Measurements from ENCODE around the gene APOBEC3A. TPM values are rescaled to one million over a fixed set of nuclear protein-coding genes. Genes with fewer than 3 reads are reported as not detected.
A peak's percentile ranks its signal among the peaks of the same experiment; 100 is the strongest.

APOBEC3A gene
- total and polyA plus RNA-seq, 2 of the 8 experiments (the other 6 are each of a cell fraction or from before 2014, with no cell fraction given): not detected

DNA sequence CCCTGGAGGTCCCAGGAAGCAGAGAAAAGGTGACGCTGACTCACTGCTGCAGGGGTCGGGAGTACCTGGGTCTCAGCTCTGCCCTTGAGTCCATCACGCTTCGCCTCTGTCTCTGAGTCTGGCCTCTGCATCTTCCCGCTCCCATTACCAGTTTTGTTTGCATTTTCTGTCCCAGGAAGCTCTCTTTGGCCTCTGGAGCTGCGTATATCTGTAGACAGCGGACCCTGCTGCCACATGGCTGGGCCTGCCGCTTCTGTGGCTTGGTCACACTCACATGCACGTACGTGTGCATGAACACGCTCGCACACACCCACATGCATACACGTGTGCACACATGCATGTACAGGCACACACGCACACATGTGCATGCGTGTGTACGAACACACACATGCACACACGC lies 20.8 kb upstream of the APOBEC3A start:
- H2AFZ ChIP-seq (ENCODE audit: low read length): no peak overlapping the region
- WGBS, 2 experiments (ENCODE audit: extremely low coverage in 1 of 2, insufficient coverage in 1 of 2, insufficient read length in 1 of 2, insufficient replicate concordance in 2 of 2, low coverage in 1 of 2, low lambda C conversion rate in 2 of 2, missing lambda C conversion rate in 1 of 2): 86% methylated on average over 17 of the region's 17 CpGs; no CpG with 5 or more reads in 1 of the 2 experiments
- 0 out of 2 replicates have a peak overlapping the region, but pooled peaks have one; percentile 63 for H2BK5ac ChIP-seq (ENCODE audit: low read depth, low read length)
- peak overlapping the region; percentile 84; the same call in 1 of the 2 replicates for H2BK12ac ChIP-seq (ENCODE audit: low read depth, low read length)
- no peak overlapping the region for H3K56ac ChIP-seq (replicated peaks; ENCODE audit: insufficient read length, low read depth, low read length)
- no peaks in the 10 kb centered on the region for H3K9me3 ChIP-seq (ENCODE audit: insufficient read depth in 2 of 2, low read depth in 1 of 2, low read length in 1 of 2)
- TF ChIP-seq GTF2F1 (IDR thresholded peaks at IDR 0.05; ENCODE audit: borderline replicate concordance, low read depth, low read length) (no peak), SP1 (IDR thresholded peaks at IDR 0.05; ENCODE audit: low read depth, low read length) (no peak), SIRT6 (IDR thresholded peaks at IDR 0.05; ENCODE audit: low read length) (no peak), YY1 (IDR thresholded peaks at IDR 0.05; ENCODE audit: low read depth, low read length) (no peak), HDAC6 (IDR thresholded peaks at IDR 0.05; ENCODE audit: low read depth, low read length) (no peak), BCL11A (IDR thresholded peaks at IDR 0.05; ENCODE audit: low read depth in 2 of 2, low read length in 2 of 2) (no peak), EGR1 (IDR thresholded peaks at IDR 0.05; ENCODE audit: borderline replicate concordance, low read depth, low read length) (no peak), SRF (IDR thresholded peaks at IDR 0.05; ENCODE audit: low read depth, low read length) (no peak), FOSL1 (IDR thresholded peaks at IDR 0.05; ENCODE audit: insufficient read depth, low read depth, low read length) (no peak), SIX5 (IDR thresholded peaks at IDR 0.05; ENCODE audit: low read depth, low read length) (no peak)
- TF ChIP-seq, protein P1, sequence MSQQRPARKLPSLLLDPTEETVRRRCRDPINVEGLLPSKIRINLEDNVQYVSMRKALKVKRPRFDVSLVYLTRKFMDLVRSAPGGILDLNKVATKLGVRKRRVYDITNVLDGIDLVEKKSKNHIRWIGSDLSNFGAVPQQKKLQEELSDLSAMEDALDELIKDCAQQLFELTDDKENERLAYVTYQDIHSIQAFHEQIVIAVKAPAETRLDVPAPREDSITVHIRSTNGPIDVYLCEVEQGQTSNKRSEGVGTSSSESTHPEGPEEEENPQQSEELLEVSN (IDR thresholded peaks at IDR 0.05): no peak
- peaks cover 0 to 2% of the 10 kb centered on the region in 2 experiments for H4K20me1 ChIP-seq (replicated peaks in 1 of 2; ENCODE audit: control insufficient read depth in 1 of 2, insufficient read depth in 2 of 2, low read length in 2 of 2)
- H3K27me3 ChIP-seq (replicated peaks in 1 of 4; ENCODE audit: control insufficient read depth in 3 of 4, extremely low read depth in 1 of 4, insufficient read depth in 3 of 4, low read length in 3 of 4): no peaks in the 10 kb centered on the region
- no peaks in the 10 kb centered on the region for H3K79me1 ChIP-seq (ENCODE audit: low read depth, low read length)
- H3K18ac ChIP-seq (ENCODE audit: extremely low read depth, low read length): no peak overlapping the region; the same call in 1 of the 2 replicates
- DNase-seq (ENCODE audit: low read depth in 1 of 2, low spot score in 2 of 2): no peak
- no peak overlapping the region for H4K5ac ChIP-seq (ENCODE audit: insufficient read length, low read depth, low read length)
- no peak overlapping the region for H4K91ac ChIP-seq (replicated peaks; ENCODE audit: insufficient read length, low read length)
- no peak overlapping the region for H3K14ac ChIP-seq (ENCODE audit: insufficient read length)
- no peak overlapping the region for H3K4me2 ChIP-seq (ENCODE audit: insufficient read depth in 1 of 2, low read depth in 2 of 2, low read length in 2 of 2)
- H4K8ac ChIP-seq (ENCODE audit: extremely low read depth, insufficient read depth, low read length): no peak overlapping the region
- peaks cover 4% of the 10 kb centered on the region; the same call in 1 of the 2 replicates for H3K23me2 ChIP-seq (ENCODE audit: low read depth, low read length)
- no peak overlapping the region for H2BK120ac ChIP-seq (replicated peaks; ENCODE audit: low read depth, low read length)
- no peak overlapping the region for H3K23ac ChIP-seq (ENCODE audit: insufficient read length)
- 0 out of 2 replicates have a peak overlapping the region, but pooled peaks have one; percentile 75 for H2AK5ac ChIP-seq (ENCODE audit: low read depth, low read length)
- CTCF ChIA-PET (ENCODE audit: partially characterized antibody): interaction anchor here (1.3 kb wide), 1 partner anchor 9 kb away, joined by 4 read pairs; no protein-coding TSS in a partner anchor
- no peak for FAIRE-seq
- no peak overlapping the region; the same call in 1 of the 2 replicates for H2BK15ac ChIP-seq (ENCODE audit: low read length)
- POLR2A ChIA-PET (ENCODE audit: partially characterized antibody): no interaction called here
- H3K27ac ChIP-seq (ENCODE audit: low read depth, low read length): no peak overlapping the region
- no peaks in the 10 kb centered on the region for H3K79me2 ChIP-seq (ENCODE audit: control insufficient read depth in 1 of 2, insufficient read depth in 2 of 2, low read length in 2 of 2)
- no peak overlapping the region for H3K4me3 ChIP-seq (ENCODE audit: extremely low read depth in 1 of 4, insufficient read depth in 2 of 4, low read depth in 3 of 4, low read length in 4 of 4)
- H3K9ac ChIP-seq (replicated peaks in 1 of 4; ENCODE audit: extremely low read depth in 1 of 4, low read depth in 3 of 4, low read length in 3 of 4): no peak overlapping the region
- H3K4me1 ChIP-seq (replicated peaks in 1 of 4; ENCODE audit: control insufficient read depth in 3 of 4, insufficient read depth in 4 of 4, low read length in 3 of 4): peaks cover 0 to 4% (median 0%) of the 10 kb centered on the region in 4 experiments; a peak in 2 of 7 replicates
- H3K36me3 ChIP-seq (ENCODE audit: control insufficient read depth in 2 of 4, insufficient read depth in 4 of 4, low read length in 3 of 4): no peaks in the 10 kb centered on the region
- no peak overlapping the region; the same call in 1 of the 2 replicates for H2BK20ac ChIP-seq (ENCODE audit: low read length)
- peak overlapping the region; percentile 91 for H3K4ac ChIP-seq (replicated peaks; ENCODE audit: insufficient read length, low read depth, low read length)
